ENCODE results near the gene NKX1-1. TPM values are rescaled to one million over a fixed set of nuclear protein-coding genes. Genes with fewer than 3 reads are reported as not detected.

The NKX1-1 gene
- total and polyA plus RNA-seq, 2 of the 8 experiments (the other 6 are each of a cell fraction or from before 2014, with no cell fraction given), result not detected

DNA sequence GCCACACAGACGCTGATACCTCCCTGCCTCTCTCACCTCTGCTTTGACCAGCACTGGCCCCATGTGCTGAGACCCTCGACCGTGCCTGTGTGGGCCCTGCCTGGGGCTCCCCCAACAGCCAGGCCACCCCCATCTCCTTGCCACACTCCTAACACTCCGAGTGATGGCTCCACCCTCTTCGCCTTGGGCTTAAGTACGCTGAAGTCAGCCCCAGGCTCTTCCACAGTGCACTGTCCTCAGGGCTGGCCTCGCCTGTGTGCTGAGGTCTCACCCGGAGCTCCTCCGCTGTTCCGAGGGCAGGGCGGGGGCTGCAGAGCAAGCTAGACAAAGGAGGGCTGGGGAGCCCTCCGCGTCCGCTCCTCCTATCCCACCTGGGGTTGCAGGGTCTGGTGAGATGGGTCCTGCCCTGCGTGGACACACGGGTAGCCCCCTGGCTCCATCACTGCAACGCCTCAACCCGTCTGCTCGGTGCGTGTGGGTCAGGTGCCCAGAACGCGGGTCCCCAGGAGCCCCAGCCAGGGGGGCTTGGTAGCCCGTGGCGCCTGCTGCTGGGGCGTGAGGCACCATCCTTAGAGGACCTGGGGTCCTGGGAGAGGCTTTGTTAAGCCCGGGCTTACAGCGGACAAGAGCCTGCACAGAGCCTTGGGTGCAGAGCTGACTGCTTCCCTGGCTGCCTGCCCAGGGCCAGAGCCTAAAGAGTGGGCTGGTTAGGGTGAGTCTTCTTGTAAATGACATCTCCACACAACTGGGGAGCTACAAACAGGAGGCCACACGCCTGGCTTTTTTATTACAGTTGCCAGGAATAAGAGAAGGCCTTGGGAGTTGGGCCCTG lies 42.6 kb upstream of the NKX1-1 start (continued):
- TF ChIP-seq CREB1 (IDR thresholded peaks at IDR 0.05), result no peak
- TF ChIP-seq SIX5 (IDR thresholded peaks at IDR 0.05; ENCODE audit: low read depth, low read length), result no peak
- TF ChIP-seq CHD7 (IDR thresholded peaks at IDR 0.05; ENCODE audit: insufficient replicate concordance, low read length), result no peak

All from H1 (cell line).